B cell (primary cell): ENCODE results near the gene CACNA1D. TPM values are rescaled to one million over a fixed set of nuclear protein-coding genes. Genes with fewer than 3 reads are reported as not detected.

Experiments
- ATAC-seq: fragments of 200-7000 bp; cut with Tn5 transposase; one replicate; pipeline ENCODE4 v1.10.0; 2021; ENCODE audit warnings: low read depth, mild to moderate bottlenecking, moderate number of reproducible peaks, moderate library complexity
- CTCF ChIA-PET: fragments of 350-600 bp; sonication (Branson Sonifier 250); formaldehyde crosslinking; loops from one replicate; lab custom pipeline; 2021; ENCODE audit warnings: antibody characterized with exemption, inconsistent platforms; lab: Charles Lee
- POLR2A ChIA-PET: fragments of 350-600 bp; sonication (Branson Sonifier 250); formaldehyde crosslinking; loops from one replicate; lab custom pipeline; 2021; ENCODE audit warnings: antibody characterized with exemption; lab: Charles Lee
- DNase-seq: peaks from one replicate; pipeline ENCODE4 v3.0.0; 2013
- H2AFZ ChIP-seq: 2 replicates; pipeline ENCODE4 v1.6.1; 2012; ENCODE audit warnings: mild to moderate bottlenecking, low read depth, low read length; ENCODE audit not compliant: insufficient read depth, poor library complexity, severe bottlenecking
- H3K27ac ChIP-seq, 2 donors: 1 replicate in 1 of 2; 2 replicates in 1 of 2; pipeline ENCODE4 v1.5.1; 2012 to 2013; ENCODE audit warnings: low read length in 2 of 2, mild to moderate bottlenecking in 2 of 2, moderate library complexity in 1 of 2
- H3K27me3 ChIP-seq, 4 experiments: fragments of 200-600 bp in 1 of 4; sonication (generic) in 1 of 4; replicated peaks in 1 of 4; 1 replicate in 2 of 4; 2 replicates in 2 of 4; pipeline versions ENCODE4 v1.6.1 to v1.7.0; 2013 to 2016; ENCODE audit warnings: low read length in 3 of 4, mild to moderate bottlenecking in 2 of 4, mixed read lengths in 1 of 4, moderate library complexity in 1 of 4; ENCODE audit not compliant: insufficient read depth in 4 of 4, control insufficient read depth in 3 of 4; ENCODE audit errors: control extremely low read depth in 1 of 4
- H3K36me3 ChIP-seq, 2 experiments: replicated peaks in 1 of 2; 1 replicate in 1 of 2; 2 replicates in 1 of 2; pipeline versions ENCODE4 v1.6.1 to v1.7.1; 2013; ENCODE audit warnings: low read length in 1 of 2; ENCODE audit not compliant: insufficient read depth in 2 of 2, control insufficient read depth in 1 of 2; ENCODE audit errors: control extremely low read depth in 1 of 2, extremely low read depth in 1 of 2
- H3K4me1 ChIP-seq, 2 donors: fragments of 200-600 bp in 1 of 2; sonication (generic) in 1 of 2; 1 replicate in 1 of 2; 2 replicates in 1 of 2; pipeline versions ENCODE4 v1.5.1 to v1.6.1; 2013 to 2017; ENCODE audit warnings: low read length in 2 of 2; ENCODE audit not compliant: control insufficient read depth in 2 of 2, insufficient read depth in 2 of 2
- H3K4me2 ChIP-seq: replicated peaks from 2 replicates; pipeline ENCODE3; 2012; ENCODE audit warnings: mild to moderate bottlenecking, low read depth, low read length; ENCODE audit not compliant: poor library complexity, severe bottlenecking
- H3K4me3 ChIP-seq, 5 experiments: fragments of 200-600 bp in 1 of 5; sonication (generic) in 1 of 5; 1 replicate in 3 of 5; 2 replicates in 2 of 5; pipeline versions ENCODE4 v1.5.1 to v1.7.0; 2011 to 2016; ENCODE audit warnings: low read length in 4 of 5, mild to moderate bottlenecking in 4 of 5, low read depth in 2 of 5, control low read depth in 1 of 5, moderate library complexity in 1 of 5; ENCODE audit not compliant: insufficient read depth in 1 of 5; ENCODE audit errors: control extremely low read depth in 1 of 5, extremely low read depth in 1 of 5
- H3K79me2 ChIP-seq: fragments of 200-600 bp; sonication (generic); one replicate; pipeline ENCODE4 v1.6.0; 2016; ENCODE audit warnings: low read length; ENCODE audit not compliant: control insufficient read depth, insufficient read depth
- H3K9ac ChIP-seq: fragments of 200-600 bp; sonication (generic); 2 replicates; pipeline ENCODE4 v1.6.1; 2017; ENCODE audit warnings: mild to moderate bottlenecking, low read length, moderate library complexity
- H3K9me3 ChIP-seq, 3 donors: one replicate each; pipeline versions ENCODE4 v1.6.1 to v1.7.1; 2013; ENCODE audit warnings: low read length in 2 of 3; ENCODE audit not compliant: control insufficient read depth in 2 of 3, insufficient read depth in 1 of 3; ENCODE audit errors: control extremely low read depth in 1 of 3
- H4K20me1 ChIP-seq: 2 replicates; pipeline ENCODE4 v1.6.0; 2012; ENCODE audit warnings: mild to moderate bottlenecking, low read length; ENCODE audit not compliant: insufficient read depth, control insufficient read depth, poor library complexity, severe bottlenecking
- H3K27ac Mint-ChIP-seq: one replicate; pipeline ENCODE4 v1.8.0; 2021; ENCODE audit warnings: mixed read lengths
- H3K27me3 Mint-ChIP-seq: one replicate; pipeline ENCODE4 v1.8.0; 2021; ENCODE audit warnings: mixed read lengths
- H3K4me1 Mint-ChIP-seq: one replicate; pipeline ENCODE4 v1.8.0; 2021; ENCODE audit warnings: mixed read lengths
- H3K4me3 Mint-ChIP-seq: one replicate; pipeline ENCODE4 v1.8.0; 2021; ENCODE audit warnings: mixed read lengths
- H3K9me3 Mint-ChIP-seq: one replicate; pipeline ENCODE4 v1.8.0; 2022; ENCODE audit warnings: mixed read lengths; ENCODE audit not compliant: insufficient read depth
- EZH2 ChIP-seq: IDR thresholded peaks from 2 replicates; pipeline ENCODE4 v1.6.1; 2012; ENCODE audit warnings: borderline replicate concordance, low read depth, mild to moderate bottlenecking, moderate library complexity, low read length; ENCODE audit not compliant: insufficient read depth, poor library complexity, severe bottlenecking
- WGBS: methylation state at CpG from one replicate; pipeline ENCODE4 v1.1.5; 2013; ENCODE audit warnings: missing lambda C conversion rate; ENCODE audit not compliant: insufficient coverage; 5-methylcytosine and 5-hydroxymethylcytosine counted together
- intact Hi-C: fragments of 100-400 bp; cut with micrococcal nuclease; formaldehyde crosslinking; loops from one replicate; pipeline ENCODE4 v1.10.0; 2022
- polyA plus RNA-seq: library from polyadenylated mRNA; depleted of rRNA; stranded (reverse); fragments of >200 nt; gene quantifications from 2 replicates; pipeline ENCODE4 v1.2.3, GENCODE V29; 2012
- total RNA-seq, 2 donors: library from RNA; stranded (reverse); fragments of 120-200 nt in 1 of 2; gene quantifications; 1 replicate in 1 of 2; 2 replicates in 1 of 2; pipeline versions ENCODE4 v1.2.3 to v1.2.4, GENCODE V29; 2013 to 2022
- TF ChIP-seq, protein P1 (sequence below): fragments of 200-600 bp; IDR thresholded peaks from one replicate; pipeline ENCODE4 v1.8.0; 2022; ENCODE audit warnings: antibody characterized with exemption, mild to moderate bottlenecking

CACNA1D gene
- total and polyA plus RNA-seq, 2 donors (not counting 1 experiment from before 2014, with no cell fraction given): 0.06 to 0.07 TPM

DNA sequence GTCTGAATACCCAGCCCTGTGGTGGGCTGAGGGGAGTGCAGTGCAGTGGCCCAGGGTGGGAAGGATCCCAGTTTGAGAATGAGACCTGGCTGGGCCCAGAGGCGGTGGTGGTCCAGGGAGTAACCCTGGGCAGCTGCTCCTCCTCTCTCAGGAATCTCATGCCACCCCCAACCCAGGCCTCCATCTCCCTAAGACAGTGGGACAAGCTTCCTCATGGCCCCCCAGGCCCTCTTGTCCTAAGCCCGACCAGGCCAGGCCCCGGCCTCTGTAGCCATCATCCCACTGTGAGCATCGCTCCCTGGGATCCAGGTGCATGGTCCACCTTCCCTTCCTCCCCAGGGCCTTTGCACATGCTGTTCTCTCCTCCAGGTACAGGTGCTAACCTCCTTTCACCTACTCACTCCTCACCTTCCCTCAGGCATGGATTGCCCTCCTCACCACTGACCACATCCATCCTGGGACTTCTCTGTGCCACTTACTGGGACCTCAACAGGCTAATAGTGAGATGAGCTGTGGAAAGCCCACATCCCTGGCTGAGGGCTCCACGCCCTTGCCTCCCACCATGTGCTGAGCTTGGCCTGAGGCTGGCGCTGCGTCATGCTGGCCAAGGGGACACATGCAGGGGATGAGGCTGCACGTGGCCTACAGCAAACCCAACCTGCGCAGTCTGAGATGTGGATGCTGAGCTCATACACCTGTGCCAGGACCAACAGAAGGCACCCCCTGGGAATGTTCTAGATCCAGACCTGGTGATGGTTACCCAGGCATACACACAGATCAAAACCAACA lies 341.9 kb downstream of the CACNA1D start:
- no peaks in the 10 kb centered on the region for H3K9me3 ChIP-seq
- CTCF ChIA-PET: no interaction called here
- peaks cover 0 to 3% (median 0%) of the 10 kb centered on the region in 4 experiments for H3K27me3 ChIP-seq
- TF ChIP-seq, protein P1, sequence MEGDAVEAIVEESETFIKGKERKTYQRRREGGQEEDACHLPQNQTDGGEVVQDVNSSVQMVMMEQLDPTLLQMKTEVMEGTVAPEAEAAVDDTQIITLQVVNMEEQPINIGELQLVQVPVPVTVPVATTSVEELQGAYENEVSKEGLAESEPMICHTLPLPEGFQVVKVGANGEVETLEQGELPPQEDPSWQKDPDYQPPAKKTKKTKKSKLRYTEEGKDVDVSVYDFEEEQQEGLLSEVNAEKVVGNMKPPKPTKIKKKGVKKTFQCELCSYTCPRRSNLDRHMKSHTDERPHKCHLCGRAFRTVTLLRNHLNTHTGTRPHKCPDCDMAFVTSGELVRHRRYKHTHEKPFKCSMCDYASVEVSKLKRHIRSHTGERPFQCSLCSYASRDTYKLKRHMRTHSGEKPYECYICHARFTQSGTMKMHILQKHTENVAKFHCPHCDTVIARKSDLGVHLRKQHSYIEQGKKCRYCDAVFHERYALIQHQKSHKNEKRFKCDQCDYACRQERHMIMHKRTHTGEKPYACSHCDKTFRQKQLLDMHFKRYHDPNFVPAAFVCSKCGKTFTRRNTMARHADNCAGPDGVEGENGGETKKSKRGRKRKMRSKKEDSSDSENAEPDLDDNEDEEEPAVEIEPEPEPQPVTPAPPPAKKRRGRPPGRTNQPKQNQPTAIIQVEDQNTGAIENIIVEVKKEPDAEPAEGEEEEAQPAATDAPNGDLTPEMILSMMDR: no peak
- TF ChIP-seq EZH2: no peak
- H2AFZ ChIP-seq: no peak overlapping the region
- DNase-seq: no peak
- Mint-ChIP-seq H3K27ac (no peak overlapping the region), H3K27me3 (peaks cover 3% of the 10 kb centered on the region), H3K9me3 (no peaks in the 10 kb centered on the region), H3K4me3 (no peak overlapping the region), H3K4me1 (no peaks in the 10 kb centered on the region)
- H3K4me1 ChIP-seq: no peaks in the 10 kb centered on the region
- H3K79me2 ChIP-seq: no peaks in the 10 kb centered on the region
- ATAC-seq: no peak
- no peaks in the 10 kb centered on the region for H3K36me3 ChIP-seq
- no peak overlapping the region for H3K4me2 ChIP-seq
- H3K27ac ChIP-seq: no peak overlapping the region
- no peak overlapping the region for H3K4me3 ChIP-seq
- 93% methylated on average over 9 of the region's 9 CpGs for WGBS
- intact Hi-C loops: no loop called here
- H4K20me1 ChIP-seq: no peaks in the 10 kb centered on the region
- POLR2A ChIA-PET: no interaction called here
- H3K9ac ChIP-seq: no peak overlapping the region

DNA sequence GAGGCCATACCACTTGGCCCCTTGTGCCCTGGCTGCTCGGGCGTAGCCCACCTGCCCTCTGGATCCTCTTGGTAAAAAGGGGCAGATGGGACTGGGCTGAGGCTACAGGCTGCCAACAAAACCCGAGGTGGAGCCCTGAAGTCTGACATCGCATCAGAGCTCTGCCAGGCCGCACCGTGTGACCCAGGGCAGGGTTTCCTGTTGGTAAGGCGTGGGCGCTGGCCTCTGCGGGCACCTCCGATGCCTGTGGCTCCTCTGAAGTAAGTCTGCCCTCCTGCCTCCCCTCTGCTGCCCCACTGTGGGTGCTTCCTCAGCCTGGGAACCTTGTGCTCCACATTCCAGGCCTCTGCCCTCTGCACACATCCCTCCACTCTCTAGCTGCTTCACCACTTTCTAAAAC lies 342.9 kb downstream of the CACNA1D start:
- Histone ChIP-seq H2AFZ (no peak overlapping the region), H3K36me3 (no peaks in the 10 kb centered on the region), H3K9ac (no peak overlapping the region), H3K4me3 (no peak overlapping the region), H3K27me3 (peaks cover 0 to 3% (median 0%) of the 10 kb centered on the region in 4 experiments), H3K79me2 (no peaks in the 10 kb centered on the region), H4K20me1 (no peaks in the 10 kb centered on the region), H3K9me3 (no peaks in the 10 kb centered on the region), H3K4me1 (no peaks in the 10 kb centered on the region), H3K27ac (no peak overlapping the region), H3K4me2 (no peak overlapping the region)
- CTCF ChIA-PET: interaction anchor here (1.2 kb wide), 1 partner anchor 8 kb away, joined by 3 read pairs; no protein-coding TSS in a partner anchor
- TF ChIP-seq, protein P1: no peak
- TF ChIP-seq EZH2: no peak
- Mint-ChIP-seq H3K9me3 (no peaks in the 10 kb centered on the region), H3K27ac (no peak overlapping the region), H3K4me3 (no peak overlapping the region), H3K4me1 (no peaks in the 10 kb centered on the region), H3K27me3 (peaks cover 5% of the 10 kb centered on the region)
- 87% methylated on average over 10 of the region's 10 CpGs for WGBS
- ATAC-seq (no peak), DNase-seq (no peak)
- POLR2A ChIA-PET: no interaction called here
- intact Hi-C loops: no loop called here
